ENCODE data around the gene PGM2.
"Not testable (repeated sequence)": the region's sequence is repeated elsewhere in the genome, so short reads cannot be mapped to it uniquely, and the experiment has no call there.

The PGM2 gene

DNA sequence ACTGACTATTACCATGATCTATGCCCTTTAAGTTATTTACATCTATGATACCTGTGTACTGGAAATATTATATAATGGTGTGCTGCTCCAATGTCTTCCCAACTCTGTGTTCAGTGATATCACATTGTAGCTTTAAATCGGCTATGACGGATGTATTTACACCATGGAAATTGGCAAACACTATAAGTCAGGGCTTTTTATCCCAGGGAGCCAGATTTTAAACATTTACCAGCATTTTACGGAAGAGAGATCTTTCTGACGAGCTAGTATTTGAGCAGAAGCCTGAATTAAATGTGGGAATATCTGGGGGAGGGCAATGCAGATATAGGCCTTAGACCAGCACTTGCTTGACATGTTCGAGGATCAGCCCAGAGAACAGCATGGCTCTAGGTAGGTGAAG, 7.7 kb upstream of the PGM2 start:
- no peak for DNase-seq (ENCODE audit: low spot score)

DNA sequence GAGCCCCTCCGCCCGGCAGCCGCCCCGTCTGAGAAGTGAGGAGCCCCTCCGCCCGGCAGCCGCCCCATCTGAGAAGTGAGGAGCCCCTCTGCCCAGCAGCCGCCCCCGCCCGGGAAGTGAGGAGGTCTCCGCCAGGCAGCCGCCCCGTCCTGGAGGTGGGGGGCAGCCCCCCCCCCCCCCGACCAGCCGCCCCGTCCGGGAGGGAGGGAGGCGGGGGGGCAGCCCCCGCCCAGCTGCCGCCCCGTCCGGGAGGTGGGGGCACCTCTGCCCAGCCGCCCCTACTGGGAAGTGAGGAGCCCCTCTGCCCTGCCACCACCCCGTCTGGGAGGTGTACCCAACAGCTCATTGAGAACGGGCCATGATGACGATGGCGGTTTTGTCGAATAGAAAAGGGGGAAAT, 6.0 kb upstream of the PGM2 start:
- DNase-seq (ENCODE audit: low spot score) = not testable (repeated sequence)

DNA sequence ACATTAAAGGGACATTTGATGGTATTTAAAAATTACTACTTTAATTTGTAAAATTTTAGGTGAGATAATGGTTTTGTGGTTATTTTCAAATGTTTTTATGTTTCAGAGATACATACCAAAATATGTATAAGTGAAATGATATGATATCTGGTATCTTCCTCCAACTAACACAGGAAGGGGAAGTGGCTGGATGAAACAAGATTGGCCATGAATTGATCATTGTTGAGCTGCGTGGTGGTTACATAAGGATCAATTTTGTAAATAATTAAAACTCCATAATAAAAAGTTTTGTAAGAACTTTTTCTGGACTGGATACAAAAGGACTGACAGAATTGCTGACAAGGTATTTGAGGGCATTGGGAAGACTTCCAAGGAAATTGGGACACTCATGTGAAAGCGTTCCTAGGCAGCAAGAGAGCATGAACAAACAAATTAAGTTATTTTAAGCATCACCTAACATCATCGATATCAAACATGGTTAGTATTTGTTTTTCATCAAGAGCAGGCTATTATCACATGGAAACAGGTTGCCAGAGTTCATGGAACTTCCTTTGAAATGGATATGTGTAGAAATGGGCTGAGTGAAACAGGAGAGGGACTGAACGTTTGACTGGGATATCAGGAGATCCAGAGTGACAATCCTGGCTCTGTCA, 4.4 kb upstream of the PGM2 start:
- DNase-seq (ENCODE audit: low spot score) = no peak

DNA sequence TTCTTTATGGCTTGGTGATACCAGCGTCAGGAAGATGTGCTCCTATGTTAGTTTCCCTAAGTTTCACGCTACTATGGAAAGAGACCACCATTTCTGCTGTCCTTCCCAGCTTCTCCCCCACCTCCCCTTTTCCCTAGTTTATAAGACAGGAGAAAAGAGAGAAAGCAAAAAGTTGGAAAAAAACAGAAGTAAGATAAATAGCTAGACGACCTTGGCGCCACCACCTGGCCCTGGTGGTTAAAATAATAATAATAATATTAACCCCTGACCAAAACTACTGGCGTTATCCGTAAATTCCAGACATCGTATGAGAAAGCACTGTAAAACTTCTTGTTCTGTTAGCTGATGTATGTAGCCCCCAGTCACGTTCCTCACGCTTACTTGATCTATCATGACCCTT, 985 bp upstream of the PGM2 start:
- not testable (repeated sequence) for DNase-seq (ENCODE audit: low spot score)

DNA sequence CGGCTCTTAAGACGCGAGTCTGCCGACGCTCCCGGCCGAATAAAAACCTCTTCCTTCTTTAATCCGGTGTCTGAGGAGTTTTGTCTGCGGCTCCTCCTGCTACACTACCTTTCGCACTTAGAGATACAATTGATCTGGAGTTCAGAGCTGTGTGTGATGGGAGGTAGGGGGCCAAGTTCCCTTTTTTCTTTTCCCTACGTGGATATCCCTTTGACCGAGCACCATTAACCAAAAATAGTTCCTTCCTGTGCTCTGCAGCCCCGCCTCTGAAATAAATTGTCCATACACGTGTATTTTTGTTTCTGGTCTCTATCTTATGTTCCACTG, 555 bp upstream of the PGM2 start:
- no peak for DNase-seq (ENCODE audit: low spot score)

DNA sequence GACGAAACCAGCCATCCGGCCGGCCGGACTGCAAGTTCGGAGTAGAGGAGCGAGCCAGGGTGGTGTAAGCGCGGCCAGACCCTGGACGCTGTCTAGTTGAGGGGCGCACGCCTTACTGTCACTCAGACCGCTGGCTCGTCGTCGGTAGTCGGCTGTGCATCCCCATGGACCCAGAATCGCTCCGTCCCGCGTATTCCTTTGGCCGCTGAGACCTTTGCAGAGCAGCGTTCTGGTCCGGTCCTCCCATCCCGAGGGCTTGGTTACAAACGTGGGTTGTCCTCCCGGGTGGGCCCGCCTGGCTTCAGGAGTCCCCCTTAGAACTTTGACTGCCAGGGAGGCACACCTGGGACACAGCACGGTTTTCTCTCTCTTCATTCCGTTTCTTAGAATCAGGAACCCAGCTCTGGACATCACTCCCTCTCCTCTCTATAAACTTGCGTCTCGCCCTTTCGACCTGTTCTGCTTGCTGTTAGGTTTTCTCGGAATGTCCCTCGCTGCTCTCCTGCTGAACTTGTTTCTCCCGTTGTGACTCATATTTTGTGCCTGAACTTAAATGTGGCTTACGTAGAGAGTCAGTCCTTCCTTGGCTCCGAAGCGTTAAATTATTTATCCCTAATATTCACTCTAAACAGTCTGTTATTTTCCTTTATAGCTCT, 672 bp downstream of the PGM2 start:
- DNase-seq (ENCODE audit: low spot score) = no peak

DNA sequence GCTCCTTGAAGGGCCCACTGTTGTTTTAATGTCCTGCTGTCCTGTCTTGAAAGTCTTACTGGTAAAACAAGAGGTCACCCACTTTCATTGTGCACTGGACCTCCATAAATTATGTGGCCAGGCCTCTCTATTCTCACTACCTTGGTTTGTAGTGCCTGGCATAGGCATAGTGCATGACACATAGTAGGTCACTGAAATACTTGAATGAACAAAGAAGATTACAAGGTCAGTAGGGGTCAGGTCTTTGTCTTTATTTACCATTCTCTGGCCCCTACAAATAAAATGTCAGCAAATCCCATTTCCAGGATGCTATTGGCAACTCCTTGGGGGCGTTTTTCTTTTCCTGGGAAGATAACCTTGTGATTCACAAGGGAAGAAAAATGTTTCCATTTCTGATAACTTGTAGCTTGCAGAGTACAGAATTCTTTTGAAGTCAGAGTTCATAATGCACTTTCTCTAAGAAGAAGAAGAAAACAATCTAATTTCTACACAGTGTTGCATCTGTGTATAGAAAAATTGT, 1.4 kb downstream of the PGM2 start:
- DNase-seq (ENCODE audit: low spot score) = no peak

DNA sequence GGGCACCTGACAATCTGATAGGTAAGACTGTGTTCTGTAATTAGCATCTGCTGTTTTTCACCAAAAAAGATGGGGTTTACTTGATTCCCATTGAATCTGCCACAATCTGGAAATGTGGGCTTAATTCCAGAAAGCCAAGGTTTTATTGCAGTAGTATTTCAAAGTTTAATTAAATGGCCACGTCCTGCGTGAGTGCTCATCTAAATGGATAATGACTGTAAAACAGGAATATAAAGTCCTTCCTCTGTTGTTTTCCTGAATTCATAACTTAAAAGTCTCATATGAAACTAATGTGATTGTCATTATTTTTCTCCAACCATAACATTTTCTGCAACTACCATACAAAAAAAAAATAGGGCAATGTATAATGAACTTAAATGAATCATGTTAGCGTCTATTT, 2.4 kb downstream of the PGM2 start:
- no peak for DNase-seq (ENCODE audit: low spot score)

DNA sequence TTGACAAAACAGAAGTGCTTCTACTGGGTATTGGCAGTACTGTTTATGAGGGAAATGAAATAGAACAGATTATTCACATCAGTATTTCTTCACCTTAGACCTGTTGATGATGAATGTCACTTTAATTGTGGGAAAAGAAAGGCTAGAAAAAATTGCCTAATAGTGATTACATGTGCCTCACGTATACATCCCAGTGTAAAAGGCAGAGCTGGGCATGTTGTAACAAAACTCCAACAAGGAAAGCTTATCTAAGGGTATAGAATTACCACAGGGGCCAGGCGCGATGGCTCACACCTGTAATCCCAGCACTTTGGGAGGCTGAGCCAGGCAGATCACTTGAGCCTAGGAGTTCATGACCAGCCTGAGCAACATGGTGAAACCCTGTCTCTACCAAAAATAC, 4.2 kb downstream of the PGM2 start:
- no peak for DNase-seq (ENCODE audit: low spot score)

DNA sequence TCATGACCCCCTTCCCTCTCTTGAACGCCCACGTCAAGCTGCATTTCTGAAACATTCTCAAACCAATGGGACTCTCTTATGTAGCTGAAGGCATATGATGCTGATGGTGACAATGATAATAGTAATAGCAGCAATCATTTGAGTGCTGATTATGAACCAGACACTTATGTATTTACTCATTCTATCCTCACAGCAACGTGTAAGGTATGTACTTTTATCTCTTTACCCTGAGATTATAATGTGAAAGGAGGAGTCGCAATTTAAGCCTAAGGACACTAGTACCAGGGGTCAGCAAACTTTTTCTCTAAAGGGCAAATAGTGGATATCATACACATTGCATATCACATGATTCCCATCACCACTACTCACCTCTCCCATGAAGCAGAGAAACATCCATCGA, 8.5 kb downstream of the PGM2 start:
- no peak for DNase-seq (ENCODE audit: low spot score)

DNA sequence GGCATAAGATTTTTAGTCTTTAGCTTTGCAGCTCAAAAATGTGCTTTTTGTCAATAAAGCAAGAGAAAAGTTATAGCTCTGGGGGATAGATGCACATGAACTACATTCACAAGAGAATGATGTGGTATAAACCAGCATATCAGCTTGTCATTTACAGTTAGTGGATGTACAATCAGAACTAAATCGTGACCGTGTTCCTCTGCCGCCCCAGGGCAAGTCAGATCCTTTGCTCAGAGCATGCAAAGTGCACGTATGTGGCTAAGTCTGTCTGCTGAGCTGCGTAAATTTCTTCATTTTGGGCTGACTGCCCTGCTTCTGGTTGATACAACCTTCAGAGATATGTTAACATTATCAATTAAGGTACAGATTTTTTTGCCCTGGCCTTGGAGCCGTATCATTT, 9.3 kb downstream of the PGM2 start:
- no peak for DNase-seq (ENCODE audit: low spot score)

DNA sequence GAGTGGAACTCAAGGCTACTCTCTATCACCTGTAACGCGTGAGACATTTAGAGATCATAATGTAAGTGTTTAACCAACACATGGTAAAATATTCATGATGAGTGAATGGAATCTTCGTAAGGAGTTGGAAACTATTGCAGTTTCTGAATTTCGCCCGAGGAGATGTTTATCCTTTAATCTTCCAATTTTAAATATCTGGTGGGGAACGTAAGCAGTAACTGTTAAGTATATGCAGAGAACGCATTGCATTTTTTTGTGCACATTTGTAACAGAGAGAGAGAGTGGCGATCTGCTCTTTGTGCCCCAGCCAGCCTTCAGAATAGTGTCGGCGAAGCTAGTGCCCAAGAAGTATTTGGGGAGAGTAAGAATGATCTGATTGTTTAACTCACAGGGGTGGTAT, 9.8 kb downstream of the PGM2 start:
- no peak for DNase-seq (ENCODE audit: low spot score)

DNA sequence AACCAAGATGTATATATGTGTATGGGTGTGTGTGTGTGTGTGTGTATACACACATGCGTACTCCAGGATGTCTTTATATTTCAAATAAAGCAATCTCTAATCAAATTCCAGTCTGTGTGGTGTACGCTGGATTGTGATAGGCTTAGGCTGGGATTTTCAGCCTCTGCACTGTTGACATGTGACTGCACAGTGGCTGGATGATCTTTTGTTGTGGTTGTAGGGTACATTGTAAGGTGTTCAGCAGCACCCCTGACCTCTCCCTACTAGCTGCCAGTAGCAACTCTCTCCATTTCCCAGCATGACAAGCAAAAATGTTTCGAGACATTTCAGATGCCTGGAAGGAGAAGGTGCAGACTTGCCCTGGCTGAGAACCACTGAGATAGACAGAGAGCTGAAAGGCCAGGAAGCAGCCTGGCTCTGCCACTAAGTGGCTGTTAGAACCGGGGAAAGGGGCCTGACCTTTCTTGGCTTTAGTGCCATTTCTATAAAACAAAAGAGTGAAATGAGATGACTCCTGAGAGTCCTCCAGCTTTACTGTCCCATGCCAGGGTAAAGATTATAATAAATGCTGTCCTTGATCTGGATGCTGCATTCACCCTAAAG, 10.5 kb downstream of the PGM2 start:
- no peak for DNase-seq (ENCODE audit: low spot score)

DNA sequence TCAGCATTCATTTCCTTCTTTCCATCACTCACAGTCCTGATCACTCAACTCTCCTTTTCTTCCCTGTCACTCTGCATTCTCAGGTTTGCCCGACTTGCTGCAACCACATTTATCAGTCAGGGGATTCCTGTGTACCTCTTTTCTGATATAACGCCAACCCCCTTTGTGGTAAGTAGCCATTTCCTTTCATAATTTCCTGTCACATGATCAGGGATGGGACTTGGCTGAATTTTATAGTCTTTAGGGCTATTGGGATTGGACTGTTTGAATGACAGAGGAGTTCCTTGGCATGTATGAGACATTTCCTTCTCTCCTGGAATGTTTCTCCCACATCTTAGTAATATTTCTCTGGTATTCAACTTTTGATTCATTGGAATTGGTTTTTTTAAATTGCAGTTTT, 11.0 kb downstream of the PGM2 start:
- DNase-seq (ENCODE audit: low spot score) = no peak

DNA sequence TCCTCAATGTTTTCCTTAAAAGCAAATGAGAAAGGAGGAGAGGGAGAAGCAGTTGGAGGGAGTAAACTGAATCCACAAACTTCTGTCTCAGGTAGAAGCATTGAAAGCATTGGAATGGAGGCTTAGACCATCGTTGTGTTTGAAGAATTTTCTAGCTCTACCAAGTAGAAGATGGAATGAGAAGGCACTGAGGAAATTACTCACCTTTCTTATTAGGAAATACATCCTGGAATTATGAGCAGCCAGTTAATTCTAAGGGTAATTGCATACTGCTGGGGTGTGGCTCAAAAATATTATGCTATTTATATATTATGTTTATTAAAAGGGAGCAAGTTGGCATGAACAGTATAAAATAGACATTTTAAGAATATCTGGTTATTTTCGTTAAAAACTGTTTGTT, 12.9 kb downstream of the PGM2 start:
- no peak for DNase-seq (ENCODE audit: low spot score)

DNA sequence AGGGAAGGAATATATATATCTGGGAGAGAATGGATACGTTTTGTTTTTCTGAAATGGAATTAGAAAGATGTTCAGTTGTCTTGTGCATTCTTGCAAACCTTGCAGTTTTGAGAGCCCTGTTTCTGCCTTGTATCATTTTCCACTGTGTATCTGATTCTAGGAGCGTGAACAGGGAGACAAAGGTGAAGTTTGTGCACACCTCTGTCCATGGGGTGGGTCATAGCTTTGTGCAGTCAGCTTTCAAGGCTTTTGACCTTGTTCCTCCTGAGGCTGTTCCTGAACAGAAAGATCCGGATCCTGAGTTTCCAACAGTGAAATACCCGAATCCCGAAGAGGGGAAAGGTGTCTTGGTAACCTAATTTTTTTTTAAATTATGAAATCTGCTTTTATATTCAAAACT, 17.7 kb downstream of the PGM2 start:
- no peak for DNase-seq (ENCODE audit: low spot score)

DNA sequence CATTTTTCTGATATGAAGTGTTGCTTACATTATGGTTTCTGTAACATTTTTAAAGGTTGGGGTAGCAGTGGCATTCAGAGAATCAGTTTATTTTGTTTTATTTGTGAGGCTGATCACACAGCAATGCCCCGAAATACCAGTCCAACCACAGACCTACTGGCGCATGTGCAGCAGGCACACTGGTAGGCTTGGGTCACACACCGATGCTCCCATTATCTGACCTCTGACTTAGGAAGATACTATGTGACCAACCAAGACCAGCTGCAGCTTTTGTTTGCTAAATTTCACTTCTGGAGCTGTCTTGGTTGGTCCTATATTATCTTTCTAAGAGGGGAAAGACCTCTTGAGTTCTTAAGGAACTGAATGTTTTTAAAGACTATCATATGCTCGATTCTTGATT, 18.7 kb downstream of the PGM2 start:
- DNase-seq (ENCODE audit: low spot score) = no peak

DNA sequence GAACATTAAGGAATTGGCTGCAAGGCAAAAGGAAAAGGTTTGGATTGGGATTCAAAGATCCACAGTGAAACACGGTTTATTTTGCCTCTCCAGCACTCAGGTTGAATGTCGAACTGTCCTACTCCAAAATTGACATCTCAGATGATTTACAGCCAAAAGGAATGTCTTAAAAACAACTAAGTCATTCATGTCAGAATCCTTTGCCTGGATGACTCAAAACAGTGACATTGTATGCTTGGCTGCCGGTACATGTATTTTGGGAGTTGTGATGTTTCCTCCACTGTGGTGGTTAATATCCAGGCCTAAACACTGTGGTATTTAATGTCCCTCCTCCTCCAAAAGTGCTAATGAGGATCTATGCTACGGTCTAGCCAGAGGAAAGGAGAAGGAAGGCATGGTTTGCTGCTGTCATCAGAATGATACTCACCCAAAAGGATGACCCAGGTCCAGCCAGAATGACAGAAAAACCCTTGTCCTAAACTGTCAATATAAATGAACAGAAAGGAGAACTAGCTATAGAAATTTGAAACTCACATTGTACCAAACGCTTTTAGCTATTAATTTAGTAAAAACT, 20.9 kb downstream of the PGM2 start:
- no peak for DNase-seq (ENCODE audit: low spot score)

DNA sequence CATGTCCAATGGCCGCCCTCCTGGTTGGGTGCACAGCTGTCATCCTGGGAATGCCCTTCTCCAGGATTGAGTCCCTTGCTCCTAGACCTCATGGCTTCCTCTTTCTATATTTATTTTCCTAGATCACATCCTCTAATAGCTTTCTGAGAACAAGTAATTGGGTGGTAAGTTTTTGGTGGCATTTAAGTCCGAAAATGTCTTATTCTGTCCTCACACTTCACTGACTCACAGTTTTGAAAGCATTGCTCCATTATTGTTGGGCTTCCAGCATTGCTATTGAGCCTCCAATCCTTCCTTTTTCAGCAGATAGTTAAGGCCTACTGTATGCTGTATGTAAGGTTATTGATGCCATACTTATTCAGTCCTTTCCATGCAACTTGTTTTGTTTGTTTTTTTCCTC, 25.9 kb downstream of the PGM2 start:
- DNase-seq (ENCODE audit: low spot score) = no peak

DNA sequence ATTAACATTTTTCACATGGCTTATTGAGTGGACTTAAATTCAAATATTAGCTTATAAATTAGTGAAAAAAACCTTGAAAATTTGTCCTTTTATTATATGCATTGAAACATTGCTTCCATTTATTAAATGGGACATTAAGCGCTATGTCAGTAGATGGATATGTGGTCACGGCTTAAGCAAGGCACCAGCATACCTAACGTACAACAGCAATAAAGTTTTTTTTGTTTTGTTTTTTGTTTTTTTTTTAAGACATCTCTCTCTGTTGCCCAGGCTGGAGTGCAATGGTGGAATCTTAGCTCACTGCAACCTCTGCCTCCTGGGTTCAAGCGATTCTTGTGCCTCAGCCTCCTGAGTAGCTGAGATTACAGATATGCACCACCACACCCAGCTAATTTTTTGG, 31.6 kb downstream of the PGM2 start:
- no peak for DNase-seq (ENCODE audit: low spot score)

DNA sequence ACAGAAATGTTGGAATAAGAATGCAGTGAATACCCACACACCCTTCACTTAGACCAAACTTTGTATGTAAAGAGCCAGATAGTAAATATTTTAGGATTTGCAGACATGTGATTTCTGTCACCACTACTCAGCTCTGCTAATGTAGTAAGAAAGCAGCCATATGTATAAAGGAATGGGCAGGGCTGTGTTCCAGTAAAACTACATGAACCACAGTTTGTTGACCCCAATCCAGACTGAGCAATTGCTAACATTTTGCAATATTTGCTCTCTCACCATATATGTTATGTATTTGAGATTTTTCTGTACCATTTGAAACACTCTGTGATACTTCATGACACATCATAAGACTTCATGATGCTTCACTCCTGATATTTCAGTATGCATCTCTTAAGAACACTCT, 32.4 kb downstream of the PGM2 start:
- DNase-seq (ENCODE audit: low spot score) = no peak

DNA sequence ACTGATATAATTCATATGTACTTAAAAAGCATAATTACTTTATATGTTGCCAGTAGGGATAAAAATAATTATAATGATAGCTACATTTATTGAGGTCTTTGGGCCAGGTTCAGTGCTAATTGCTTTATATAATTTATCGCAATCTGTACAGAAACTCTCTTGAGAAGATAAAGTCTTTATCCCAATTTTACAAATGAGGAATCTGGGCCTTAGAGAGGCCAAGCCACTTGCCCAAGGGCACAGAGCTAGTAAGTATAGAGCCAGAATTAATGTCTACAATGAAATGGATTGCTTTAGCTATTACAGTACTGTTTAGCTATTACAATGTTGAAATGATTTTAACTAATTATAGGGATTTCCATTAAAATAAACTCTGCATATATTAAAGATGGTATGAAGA, 33.8 kb downstream of the PGM2 start:
- no peak for DNase-seq (ENCODE audit: low spot score)

DNA sequence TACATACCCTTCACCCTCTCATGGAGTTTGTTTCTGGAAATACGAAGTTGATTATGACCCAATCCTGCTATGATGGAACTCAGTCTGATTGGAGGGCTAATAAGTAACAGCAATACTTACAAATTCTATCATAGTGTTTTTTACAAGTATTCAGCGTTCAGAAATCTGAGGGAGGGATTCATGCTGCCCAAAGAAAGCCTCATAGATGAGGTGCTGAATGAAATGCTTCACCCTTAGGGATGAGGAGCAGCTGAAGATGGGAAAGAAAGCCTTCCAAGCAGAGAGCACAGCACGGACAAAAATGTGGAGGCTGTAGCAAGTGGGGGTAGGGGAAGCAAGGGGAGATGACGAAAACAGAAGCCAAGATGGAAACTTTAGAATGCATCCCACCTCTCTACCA, 36.5 kb downstream of the PGM2 start:
- DNase-seq (ENCODE audit: low spot score) = no peak

DNA sequence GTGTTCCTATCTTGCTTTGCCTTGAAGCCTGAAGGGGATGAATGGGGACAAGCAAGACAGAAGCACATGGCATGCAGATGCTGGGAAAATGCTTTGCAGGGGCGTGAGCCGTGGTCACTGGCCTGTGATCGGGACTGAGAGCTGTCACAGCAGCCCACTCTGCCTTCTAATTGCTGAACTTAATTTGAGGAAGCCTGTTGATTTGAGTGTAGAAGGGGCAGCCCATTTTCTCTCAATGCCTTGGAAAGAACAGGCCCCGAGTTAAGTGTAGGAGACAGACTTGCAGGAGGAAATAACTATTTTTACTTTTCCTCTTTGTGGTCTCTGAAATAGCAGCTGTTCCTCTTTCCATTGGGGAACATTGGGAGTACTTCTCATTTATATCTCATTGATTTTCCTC, 38.3 kb downstream of the PGM2 start:
- DNase-seq (ENCODE audit: low spot score) = no peak

Measured in HuH-7.5 (cell line).